ENCODE results near the gene GALNT17. TPM values are rescaled to one million over a fixed set of nuclear protein-coding genes. Genes with fewer than 3 reads are reported as not detected.

Gene GALNT17
- total and polyA plus RNA-seq, 12 donors, result 0.94 to 37.5 (median 8.1) TPM

DNA sequence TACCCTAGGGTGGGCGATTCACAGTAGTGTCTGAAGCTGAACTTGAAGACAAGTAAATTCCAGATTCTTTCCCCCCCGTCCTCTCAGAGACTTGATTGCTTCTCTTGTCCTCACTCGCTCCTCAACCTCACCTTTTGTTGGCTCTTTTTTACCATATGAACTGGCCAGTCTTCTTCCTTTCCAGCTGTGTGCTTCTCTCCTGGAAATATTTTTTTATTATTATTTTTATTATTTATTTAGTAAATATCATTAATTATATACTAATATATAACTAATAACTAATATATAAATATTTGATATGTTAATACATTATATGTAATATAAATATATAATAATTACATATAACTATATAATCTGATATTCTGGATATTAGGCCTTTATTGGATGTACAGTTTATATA, 484.3 kb downstream of the GALNT17 start:
- Histone ChIP-seq H3K4me1 (replicated peaks in 1 of 2) (peaks cover 0 to 24% of the 10 kb centered on the region in 2 donors), H3K27me3 (no peaks in the 10 kb centered on the region), H3K27ac (no peak overlapping the region), H3K4me3 (no peak overlapping the region), H3K9me3 (replicated peaks in 1 of 3) (no peaks in the 10 kb centered on the region), H3K36me3 (replicated peaks in 1 of 2) (no peaks in the 10 kb centered on the region)
- 93 to 98% (median 97%) methylated on average over 3 of the region's 3 CpGs for WGBS, 4 donors
- TF ChIP-seq POLR2A (IDR thresholded peaks at IDR 0.05) (no peak), CTCF (IDR thresholded peaks at IDR 0.05) (no peak)
- no peak for DNase-seq
- intact Hi-C loops (cut with DNase I), result no loop called here

- Histone ChIP-seq H3K9me3 (replicated peaks in 1 of 3) (no peaks in the 10 kb centered on the region), H3K4me3 (no peak overlapping the region), H3K27ac (no peak overlapping the region), H3K27me3 (no peaks in the 10 kb centered on the region), H3K4me1 (replicated peaks in 1 of 2) (peaks cover 0 to 22% of the 10 kb centered on the region in 2 donors), H3K36me3 (replicated peaks in 1 of 2) (no peaks in the 10 kb centered on the region)
- no peak for DNase-seq
- intact Hi-C loops (cut with DNase I), result no loop called here
- 76 to 88% (median 81%) methylated on average over 2 of the region's 2 CpGs for WGBS, 4 donors
- TF ChIP-seq POLR2A (IDR thresholded peaks at IDR 0.05) (no peak), CTCF (IDR thresholded peaks at IDR 0.05) (no peak)
These were observed 486.3 kb downstream of the GALNT17 start for GRCh38 chr7:71618278-71618677.

DNA sequence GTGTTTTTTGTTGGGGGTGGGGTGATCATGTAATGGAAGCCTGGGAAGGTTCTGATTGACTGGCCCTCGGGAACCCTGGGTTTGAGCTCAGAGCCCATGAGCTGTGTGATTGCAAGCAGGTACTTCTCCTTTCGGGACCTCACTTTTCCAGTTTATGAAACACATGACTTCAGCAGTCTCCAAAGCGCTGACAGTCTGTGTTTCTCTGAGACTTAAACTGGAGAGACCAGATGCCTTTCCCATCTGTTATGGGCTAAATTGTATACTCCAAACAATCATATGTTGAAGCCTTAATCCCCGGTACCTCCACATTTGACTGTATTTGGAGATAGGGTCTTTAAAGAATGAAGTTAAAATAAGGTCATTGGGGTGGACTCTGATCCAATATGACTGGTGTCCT, 493.6 kb downstream of the GALNT17 start:
- no peak for DNase-seq
- Histone ChIP-seq H3K4me3 (no peak overlapping the region), H3K27ac (no peak overlapping the region), H3K4me1 (replicated peaks in 1 of 2) (no peaks in the 10 kb centered on the region), H3K36me3 (replicated peaks in 1 of 2) (no peaks in the 10 kb centered on the region), H3K9me3 (replicated peaks in 1 of 3) (no peaks in the 10 kb centered on the region), H3K27me3 (no peaks in the 10 kb centered on the region)
- intact Hi-C loops (cut with DNase I), result no loop called here
- TF ChIP-seq POLR2A (IDR thresholded peaks at IDR 0.05) (no peak), CTCF (IDR thresholded peaks at IDR 0.05) (no peak)
- WGBS, 4 donors, result 88 to 99% (median 90%) methylated on average over 4 of the region's 4 CpGs

GRCh38 chr7:71626206-71626605, 494.3 kb downstream of the GALNT17 start:
- TF ChIP-seq CTCF (IDR thresholded peaks at IDR 0.05) (no peak), POLR2A (IDR thresholded peaks at IDR 0.05) (no peak)
- Histone ChIP-seq H3K36me3 (replicated peaks in 1 of 2) (no peaks in the 10 kb centered on the region), H3K27me3 (no peaks in the 10 kb centered on the region), H3K9me3 (replicated peaks in 1 of 3) (no peaks in the 10 kb centered on the region), H3K4me1 (replicated peaks in 1 of 2) (no peaks in the 10 kb centered on the region), H3K27ac (no peak overlapping the region), H3K4me3 (no peak overlapping the region)
- intact Hi-C loops (cut with DNase I), result no loop called here
- 80 to 86% (median 82%) methylated on average over 1 of the region's 1 CpG for WGBS, 4 donors
- DNase-seq, result no peak
